Measurements from ENCODE around the gene SLX4IP. TPM values are rescaled to one million over a fixed set of nuclear protein-coding genes. Genes with fewer than 3 reads are reported as not detected.

SLX4IP gene
- total RNA-seq, 5 donors from 2014 or later (not counting 1 experiment from before 2014, with no cell fraction given), result 4.2 to 5.9 (median 5.2) TPM

GRCh38 chr20:10433623-10434466, 1.3 kb upstream of the SLX4IP start, which contains the start of gene MKKS:
Gene MKKS, minus strand, starts transcription at chr20:10434222. Its CDS starts 20,708 bp downstream, at chr20:10413514.
- peaks cover 57 to 71% (median 65%) of the 10 kb centered on the region in 3 donors for H3K4me1 Mint-ChIP-seq
- ChIA-PET POLR2A (interaction anchor here (0.5 to 1.2 kb wide), 3 partner anchors 19 to 508 kb away, joined by 3 to 6 read pairs (median 4); no protein-coding TSS in a partner anchor), CTCF (interaction anchor here (0.5 to 2.2 kb wide), 8 partner anchors 7 to 455 kb away, joined by 3 to 11 read pairs (median 4); partner anchors contain the start of genes ANKEF1 (in 1 of the 2) and SNAP25 (in 1 of the 2))
- peak within 1 kb of the TSS; percentile 93 to 95 for H3K27ac Mint-ChIP-seq
- H3K4me3 Mint-ChIP-seq, result peak within 1 kb of the TSS; percentile 90 to 95 (median 92)
- H3K9me3 Mint-ChIP-seq, result no peaks in the 10 kb centered on the region
- ATAC-seq (replicated peaks in 1 of 4) (peak; percentile 76 to 82 (median 78)), DNase-seq (peak; percentile 67 to 94 (median 82))
- Histone ChIP-seq H3K27me3 (replicated peaks in 1 of 2; ENCODE audit: control insufficient read depth in 2 of 2, extremely low read depth in 1 of 2, insufficient read depth in 2 of 2, low read length in 1 of 2) (no peaks in the 10 kb centered on the region), H3K27ac (ENCODE audit: low read length) (peak within 1 kb of the TSS; percentile 83), H3K4me1 (ENCODE audit: control insufficient read depth in 1 of 2, extremely low read depth in 1 of 2, insufficient read depth in 2 of 2, low read length in 2 of 2) (peaks cover 10 to 18% of the 10 kb centered on the region in 2 experiments), H3K9me3 (no peaks in the 10 kb centered on the region), H3K4me3 (ENCODE audit: control insufficient read depth in 1 of 2, extremely low read depth in 1 of 2, low read length in 1 of 2) (peak within 1 kb of the TSS; percentile 66 to 98), H3K36me3 (ENCODE audit: control insufficient read depth in 2 of 2, extremely low read depth in 1 of 2, insufficient read depth in 1 of 2, low read length in 1 of 2) (no peaks in the 10 kb centered on the region)
- H3K27me3 Mint-ChIP-seq, result no peaks in the 10 kb centered on the region
- WGBS (ENCODE audit: insufficient coverage), result under 1% methylated on average over 52 of the region's 73 CpGs
- H3K36me3 Mint-ChIP-seq, result no peaks in the 10 kb centered on the region

- Mint-ChIP-seq H3K36me3 (no peaks in the 10 kb centered on the region), H3K27ac (peak overlapping the region; percentile 93 to 95), H3K4me1 (peaks cover 51 to 65% (median 59%) of the 10 kb centered on the region in 3 donors), H3K4me3 (peak overlapping the region; percentile 90 to 95 (median 92)), H3K9me3 (no peaks in the 10 kb centered on the region), H3K27me3 (no peaks in the 10 kb centered on the region)
- Histone ChIP-seq H3K27ac (ENCODE audit: low read length) (peak overlapping the region; percentile 83), H3K4me3 (ENCODE audit: control insufficient read depth in 1 of 2, extremely low read depth in 1 of 2, low read length in 1 of 2) (peak overlapping the region; percentile 66 to 98), H3K36me3 (ENCODE audit: control insufficient read depth in 2 of 2, extremely low read depth in 1 of 2, insufficient read depth in 1 of 2, low read length in 1 of 2) (no peaks in the 10 kb centered on the region), H3K4me1 (ENCODE audit: control insufficient read depth in 1 of 2, extremely low read depth in 1 of 2, insufficient read depth in 2 of 2, low read length in 2 of 2) (peaks cover 10 to 18% of the 10 kb centered on the region in 2 experiments), H3K9me3 (no peaks in the 10 kb centered on the region), H3K27me3 (replicated peaks in 1 of 2; ENCODE audit: control insufficient read depth in 2 of 2, extremely low read depth in 1 of 2, insufficient read depth in 2 of 2, low read length in 1 of 2) (no peaks in the 10 kb centered on the region)
- ATAC-seq (replicated peaks in 1 of 4), result peak; percentile 43 to 61 (median 52)
- ChIA-PET CTCF (interaction anchor here (0.5 to 2.2 kb wide), 8 partner anchors 8 to 456 kb away, joined by 3 to 11 read pairs (median 4); partner anchors contain the start of genes ANKEF1 (in 1 of the 2) and SNAP25 (in 1 of the 2)), POLR2A (interaction anchor here (0.5 to 1.2 kb wide), 3 partner anchors 18 to 509 kb away, joined by 3 to 6 read pairs (median 4); no protein-coding TSS in a partner anchor)
- WGBS (ENCODE audit: insufficient coverage), result 0% methylated on average over 12 of the region's 17 CpGs
- DNase-seq, result peak; percentile 39 to 85 (median 58)
Measured at GRCh38 chr20:10434467-10434831, 656 bp upstream of the SLX4IP start.

- no peaks in the 10 kb centered on the region for H3K27me3 ChIP-seq (replicated peaks in 1 of 2; ENCODE audit: control insufficient read depth in 2 of 2, extremely low read depth in 1 of 2, insufficient read depth in 2 of 2, low read length in 1 of 2)
- no peak overlapping the region for H3K27ac ChIP-seq (ENCODE audit: low read length)
- H3K9me3 Mint-ChIP-seq, result no peaks in the 10 kb centered on the region
- CTCF ChIA-PET, result interaction anchor here (1.5 to 2.6 kb wide), 2 partner anchors 9 to 458 kb away, joined by 3 to 9 read pairs; no protein-coding TSS in a partner anchor
- no peak overlapping the region for H3K4me3 ChIP-seq (ENCODE audit: control insufficient read depth in 1 of 2, extremely low read depth in 1 of 2, low read length in 1 of 2)
- DNase-seq, result no peak
- no peaks in the 10 kb centered on the region for H3K27me3 Mint-ChIP-seq
- H3K27ac Mint-ChIP-seq, result no peak overlapping the region
- H3K4me3 Mint-ChIP-seq, result peak overlapping the region; percentile 90 to 95 (median 92)
- POLR2A ChIA-PET, result interaction anchor here in 1 of 2 donors (0.9 kb wide), 1 partner anchor 9 kb away, joined by 4 read pairs; no protein-coding TSS in a partner anchor
- peaks cover 34 to 50% (median 43%) of the 10 kb centered on the region in 3 donors for H3K4me1 Mint-ChIP-seq
- 100% methylated on average over 9 of the region's 20 CpGs for whole genome bisulfite sequencing (ENCODE audit: insufficient coverage)
- H3K36me3 Mint-ChIP-seq, result no peaks in the 10 kb centered on the region
- H3K9me3 ChIP-seq, result no peaks in the 10 kb centered on the region
- peaks cover 10 to 18% of the 10 kb centered on the region in 2 experiments for H3K4me1 ChIP-seq (ENCODE audit: control insufficient read depth in 1 of 2, extremely low read depth in 1 of 2, insufficient read depth in 2 of 2, low read length in 2 of 2)
- no peaks in the 10 kb centered on the region for H3K36me3 ChIP-seq (ENCODE audit: control insufficient read depth in 2 of 2, extremely low read depth in 1 of 2, insufficient read depth in 1 of 2, low read length in 1 of 2)
- ATAC-seq (replicated peaks in 1 of 4), result no peak
Measured at GRCh38 chr20:10436053-10436699, 1.1 kb downstream of the SLX4IP start.

GRCh38 chr20:10438217-10438616, 3.1 kb downstream of the SLX4IP start:
- POLR2A ChIA-PET, result no interaction called here
- H3K36me3 Mint-ChIP-seq, result peaks cover 4% of the 10 kb centered on the region
- H3K4me3 ChIP-seq (ENCODE audit: control insufficient read depth in 1 of 2, extremely low read depth in 1 of 2, low read length in 1 of 2), result no peak overlapping the region
- H3K36me3 ChIP-seq (ENCODE audit: control insufficient read depth in 2 of 2, extremely low read depth in 1 of 2, insufficient read depth in 1 of 2, low read length in 1 of 2), result no peaks in the 10 kb centered on the region
- WGBS (ENCODE audit: insufficient coverage), result no CpG with 5 or more reads among the region's 4 CpGs
- peaks cover 10 to 14% of the 10 kb centered on the region in 2 experiments for H3K4me1 ChIP-seq (ENCODE audit: control insufficient read depth in 1 of 2, extremely low read depth in 1 of 2, insufficient read depth in 2 of 2, low read length in 2 of 2)
- peak overlapping the region in 1 of 2 donors; percentile 8 for H3K27ac Mint-ChIP-seq
- H3K9me3 Mint-ChIP-seq, result no peaks in the 10 kb centered on the region
- H3K27me3 ChIP-seq (replicated peaks in 1 of 2; ENCODE audit: control insufficient read depth in 2 of 2, extremely low read depth in 1 of 2, insufficient read depth in 2 of 2, low read length in 1 of 2), result no peaks in the 10 kb centered on the region
- ATAC-seq (replicated peaks in 1 of 4) (no peak), DNase-seq (no peak)
- no peaks in the 10 kb centered on the region for H3K27me3 Mint-ChIP-seq
- CTCF ChIA-PET, result interaction anchor here (0.9 to 2.6 kb wide), 2 partner anchors 11 to 14 kb away, joined by 3 to 9 read pairs; no protein-coding TSS in a partner anchor
- H3K27ac ChIP-seq (ENCODE audit: low read length), result no peak overlapping the region
- H3K4me3 Mint-ChIP-seq, result no peak overlapping the region
- no peaks in the 10 kb centered on the region for H3K9me3 ChIP-seq
- peaks cover 19 to 35% (median 26%) of the 10 kb centered on the region in 3 donors for H3K4me1 Mint-ChIP-seq

GRCh38 chr20:10443936-10444335, 8.8 kb downstream of the SLX4IP start:
- H3K4me3 ChIP-seq (ENCODE audit: control insufficient read depth in 1 of 2, extremely low read depth in 1 of 2, low read length in 1 of 2), result no peak overlapping the region
- Mint-ChIP-seq H3K4me1 (peaks cover 17 to 29% (median 19%) of the 10 kb centered on the region in 3 donors), H3K9me3 (no peaks in the 10 kb centered on the region), H3K4me3 (no peak overlapping the region), H3K36me3 (peaks cover 11% of the 10 kb centered on the region), H3K27me3 (no peaks in the 10 kb centered on the region), H3K27ac (no peak overlapping the region)
- no peak overlapping the region for H3K27ac ChIP-seq (ENCODE audit: low read length)
- CTCF ChIA-PET, result no interaction called here
- H3K4me1 ChIP-seq (ENCODE audit: control insufficient read depth in 1 of 2, extremely low read depth in 1 of 2, insufficient read depth in 2 of 2, low read length in 2 of 2), result peaks cover 3 to 6% of the 10 kb centered on the region in 2 experiments
- WGBS (ENCODE audit: insufficient coverage), result no CpG with 5 or more reads among the region's 2 CpGs
- DNase-seq, result no peak
- H3K36me3 ChIP-seq (ENCODE audit: control insufficient read depth in 2 of 2, extremely low read depth in 1 of 2, insufficient read depth in 1 of 2, low read length in 1 of 2), result no peaks in the 10 kb centered on the region
- H3K27me3 ChIP-seq (replicated peaks in 1 of 2; ENCODE audit: control insufficient read depth in 2 of 2, extremely low read depth in 1 of 2, insufficient read depth in 2 of 2, low read length in 1 of 2), result no peaks in the 10 kb centered on the region
- no peaks in the 10 kb centered on the region for H3K9me3 ChIP-seq
- POLR2A ChIA-PET, result no interaction called here
- ATAC-seq (replicated peaks in 1 of 4), result no peak

GRCh38 chr20:10445758-10446157, 10.7 kb downstream of the SLX4IP start:
- no peak overlapping the region for H3K27ac Mint-ChIP-seq
- ATAC-seq (replicated peaks in 1 of 4), result no peak
- H3K4me1 ChIP-seq (ENCODE audit: control insufficient read depth in 1 of 2, extremely low read depth in 1 of 2, insufficient read depth in 2 of 2, low read length in 2 of 2), result peaks cover 3 to 6% of the 10 kb centered on the region in 2 experiments

More at GRCh38 chr20:10445758-10446157, 10.7 kb downstream of the SLX4IP start:
- Mint-ChIP-seq H3K27me3 (no peaks in the 10 kb centered on the region), H3K36me3 (peaks cover 15% of the 10 kb centered on the region), H3K4me3 (no peak overlapping the region), H3K9me3 (no peaks in the 10 kb centered on the region), H3K4me1 (peaks cover 17 to 29% (median 19%) of the 10 kb centered on the region in 3 donors)
- no peak overlapping the region for H3K4me3 ChIP-seq (ENCODE audit: control insufficient read depth in 1 of 2, extremely low read depth in 1 of 2, low read length in 1 of 2)
- no peak for DNase-seq
- H3K27me3 ChIP-seq (replicated peaks in 1 of 2; ENCODE audit: control insufficient read depth in 2 of 2, extremely low read depth in 1 of 2, insufficient read depth in 2 of 2, low read length in 1 of 2), result no peaks in the 10 kb centered on the region
- 97% methylated on average over 3 of the region's 4 CpGs for WGBS (ENCODE audit: insufficient coverage)
- ChIA-PET POLR2A (no interaction called here), CTCF (no interaction called here)
- no peak overlapping the region for H3K27ac ChIP-seq (ENCODE audit: low read length)
- no peaks in the 10 kb centered on the region for H3K9me3 ChIP-seq
- no peaks in the 10 kb centered on the region for H3K36me3 ChIP-seq (ENCODE audit: control insufficient read depth in 2 of 2, extremely low read depth in 1 of 2, insufficient read depth in 1 of 2, low read length in 1 of 2)
